Lung microvascular endothelial cell (primary cell): ENCODE measurements around the gene CARD6. TPM values are rescaled to one million over a fixed set of nuclear protein-coding genes. Genes with fewer than 3 reads are reported as not detected.
"Not testable (repeated sequence)": the region's sequence is repeated elsewhere in the genome, so short reads cannot be mapped to it uniquely, and the experiment has no call there.

ENCODE experiments used
- DNase-seq, 2 donors: peaks; one replicate each; pipeline versions ENCODE4 v3.0.0 to v3.0.0-alpha.2; 2010; ENCODE audit warnings: low read depth in 2 of 2
- total RNA-seq: library from RNA; depleted of rRNA; stranded (reverse); fragments of >200 nt; gene quantifications from 2 replicates; pipeline ENCODE4 v1.2.1, GENCODE V29; 2014

CARD6 gene
- total RNA-seq, 1 donor from 2014 or later: 50.6 TPM

DNA sequence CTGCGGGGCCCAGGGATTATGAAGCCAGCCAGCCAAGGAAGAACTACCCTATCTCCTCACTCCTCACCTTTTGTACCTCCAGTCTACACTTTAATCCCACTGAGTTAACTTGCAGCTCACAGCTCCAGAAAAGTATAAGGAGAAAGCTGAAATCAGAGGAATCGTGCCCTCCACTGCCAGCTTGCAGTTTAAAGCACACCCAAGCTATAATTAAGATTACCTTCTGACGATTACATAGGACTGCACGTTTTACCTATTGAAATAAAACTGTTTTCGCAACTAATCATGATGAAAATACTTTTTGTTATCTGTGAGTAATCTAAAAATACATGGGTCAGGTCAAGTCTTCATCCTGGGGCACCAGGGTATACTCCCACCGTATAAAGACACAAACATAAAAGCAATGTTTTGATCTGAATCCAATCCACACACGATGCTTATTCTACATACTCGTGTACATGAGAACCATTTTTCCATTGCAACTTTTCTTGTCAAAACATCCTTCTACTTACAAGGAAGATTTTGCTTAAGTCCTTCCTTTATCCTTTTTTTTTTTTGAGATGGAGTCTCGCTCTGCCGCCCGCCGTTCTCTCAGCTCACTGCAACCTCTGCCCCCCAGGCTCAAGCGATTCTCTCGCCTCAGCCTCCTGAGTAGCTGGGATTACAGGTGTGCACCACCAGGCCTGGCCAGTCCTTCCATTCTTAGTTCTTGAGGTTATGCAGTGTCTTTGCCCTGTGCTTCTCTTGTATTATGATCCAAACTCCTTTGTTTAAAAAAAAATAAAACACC, 13.8 kb upstream of the CARD6 start:
- no peak for DNase-seq

DNA sequence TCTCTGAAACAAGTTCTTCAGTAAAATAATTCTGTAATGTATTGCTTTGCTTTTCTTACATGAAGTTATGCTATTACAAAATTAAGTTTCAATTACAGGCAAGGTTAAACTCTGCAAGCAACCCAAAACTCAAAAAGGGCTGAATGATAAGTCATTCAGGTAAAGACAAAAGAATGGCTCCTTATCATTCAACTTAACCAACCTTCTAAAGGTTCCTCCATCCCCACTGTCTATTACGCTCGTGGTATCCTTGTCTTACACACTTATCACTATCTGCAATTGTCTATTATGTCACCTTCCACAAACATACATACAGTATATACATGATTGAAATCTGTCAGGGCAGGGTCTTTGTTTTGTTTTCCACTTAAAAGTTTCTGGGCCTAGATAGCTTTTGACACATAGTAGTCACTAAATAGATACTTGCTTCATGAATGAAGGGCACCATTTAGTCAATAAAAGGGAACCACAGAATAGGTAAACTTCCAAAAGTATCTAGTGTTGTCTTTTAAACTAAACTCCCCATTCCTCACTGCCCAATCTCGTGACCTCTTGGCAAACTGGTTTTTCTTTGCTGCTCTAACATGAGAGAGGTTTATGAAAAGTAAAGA, 13.0 kb upstream of the CARD6 start:
- no peak for DNase-seq

- DNase-seq: no peak
Measured at GRCh38 chr5:40828690-40829661, 12.2 kb upstream of the CARD6 start.

DNA sequence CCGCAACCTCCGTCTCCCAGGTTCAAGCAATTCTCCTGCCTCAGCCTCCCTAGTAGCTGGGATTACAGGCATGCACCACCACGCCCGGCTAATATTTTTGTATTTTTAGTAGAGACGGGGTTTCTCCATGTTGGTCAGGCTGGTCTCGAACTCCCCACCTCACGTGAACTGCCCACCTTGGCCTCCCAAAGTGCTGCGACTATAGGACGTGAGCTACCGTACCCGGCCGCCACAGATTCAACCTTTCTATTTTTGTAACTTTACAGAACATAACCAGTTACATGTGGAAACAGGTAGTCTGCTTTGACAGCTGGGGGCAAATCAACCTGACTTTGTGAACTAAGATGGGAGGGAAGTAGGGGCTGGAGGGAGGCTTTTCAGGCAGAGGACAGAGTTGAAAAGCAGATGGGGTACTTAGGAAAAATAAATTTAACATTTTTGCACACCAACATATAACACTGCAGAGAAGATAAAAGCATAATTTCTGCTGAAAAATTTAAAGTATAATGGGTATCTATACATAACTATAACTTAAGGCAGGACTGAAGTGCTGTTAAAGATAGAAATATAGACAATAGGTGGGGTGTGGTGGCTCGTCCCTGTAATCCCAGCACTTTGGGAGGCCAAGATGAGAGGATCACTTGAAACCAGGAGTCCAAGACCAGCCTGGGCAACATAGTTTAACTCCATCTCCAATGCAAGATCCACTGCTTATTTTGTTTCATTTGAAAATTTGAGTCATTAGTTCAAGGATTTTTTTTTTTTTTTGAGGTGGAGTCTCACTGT, 11.2 kb upstream of the CARD6 start:
- DNase-seq: no peak

DNA sequence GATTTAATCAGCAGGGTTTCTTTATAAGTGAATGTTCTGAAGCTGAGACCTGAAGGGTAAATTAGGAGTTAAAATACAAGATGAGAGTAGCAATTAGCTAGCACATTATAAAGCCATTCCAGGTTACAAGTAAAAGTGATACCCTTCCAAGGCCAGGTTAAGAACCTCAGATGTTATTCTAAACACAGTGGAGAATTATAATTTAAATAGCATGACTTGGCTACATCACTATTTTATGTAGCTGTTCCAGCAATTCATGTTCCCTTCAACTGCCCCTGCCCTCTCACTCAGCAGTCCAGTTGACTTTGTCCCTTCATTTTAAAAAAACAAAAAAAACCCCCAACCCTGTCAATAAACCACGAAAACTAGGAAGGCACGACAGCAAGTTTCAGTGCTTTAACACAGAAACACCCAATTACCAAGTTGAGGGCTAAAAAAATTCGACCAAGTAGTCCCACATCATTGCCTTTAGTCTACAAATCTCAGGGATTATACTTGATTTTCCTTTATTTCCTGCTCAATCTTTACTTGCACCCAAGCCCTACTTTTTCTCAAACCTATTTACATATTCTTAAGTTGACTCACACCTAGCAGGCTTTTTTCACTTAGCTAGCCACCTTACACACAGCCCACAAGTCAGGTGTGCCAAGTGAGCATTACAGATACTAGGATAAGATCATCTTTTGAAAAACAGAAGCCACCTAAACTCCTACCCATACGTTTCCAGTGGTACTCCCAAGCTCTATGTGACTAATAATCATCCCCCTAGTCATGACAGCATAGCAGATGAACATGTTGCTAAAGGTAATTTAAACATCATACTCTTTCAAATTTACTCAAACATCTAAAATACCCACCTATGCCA, 9.6 kb upstream of the CARD6 start:
- no peak for DNase-seq

- no peak for DNase-seq
Measured at GRCh38 chr5:40832345-40832744, 8.8 kb upstream of the CARD6 start.

GRCh38 chr5:40833712-40834229, 7.4 kb upstream of the CARD6 start:
- DNase-seq: no peak

DNA sequence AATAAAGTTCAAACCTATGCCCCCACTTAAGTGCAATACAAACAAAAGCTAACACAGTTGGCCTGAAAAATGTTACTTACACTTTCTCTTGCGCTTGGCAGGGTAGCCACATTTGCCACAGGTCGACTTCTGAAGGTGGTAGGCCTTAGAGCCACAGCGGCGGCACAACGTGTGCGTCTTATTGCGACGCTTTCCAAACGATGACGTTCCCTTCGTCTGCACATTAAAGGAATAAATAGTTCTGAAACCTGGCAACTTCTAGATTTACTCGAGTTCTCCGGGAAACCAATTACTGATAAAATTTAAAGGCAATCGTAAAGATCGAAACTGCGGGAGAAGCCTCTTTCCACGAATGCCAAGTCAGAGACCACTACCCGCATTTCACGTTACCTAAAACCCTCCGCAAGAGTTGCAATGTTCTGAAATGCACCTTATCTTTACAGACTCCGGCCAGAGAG, 6.7 kb upstream of the CARD6 start:
- peak; percentile 64 to 74 for DNase-seq

DNA sequence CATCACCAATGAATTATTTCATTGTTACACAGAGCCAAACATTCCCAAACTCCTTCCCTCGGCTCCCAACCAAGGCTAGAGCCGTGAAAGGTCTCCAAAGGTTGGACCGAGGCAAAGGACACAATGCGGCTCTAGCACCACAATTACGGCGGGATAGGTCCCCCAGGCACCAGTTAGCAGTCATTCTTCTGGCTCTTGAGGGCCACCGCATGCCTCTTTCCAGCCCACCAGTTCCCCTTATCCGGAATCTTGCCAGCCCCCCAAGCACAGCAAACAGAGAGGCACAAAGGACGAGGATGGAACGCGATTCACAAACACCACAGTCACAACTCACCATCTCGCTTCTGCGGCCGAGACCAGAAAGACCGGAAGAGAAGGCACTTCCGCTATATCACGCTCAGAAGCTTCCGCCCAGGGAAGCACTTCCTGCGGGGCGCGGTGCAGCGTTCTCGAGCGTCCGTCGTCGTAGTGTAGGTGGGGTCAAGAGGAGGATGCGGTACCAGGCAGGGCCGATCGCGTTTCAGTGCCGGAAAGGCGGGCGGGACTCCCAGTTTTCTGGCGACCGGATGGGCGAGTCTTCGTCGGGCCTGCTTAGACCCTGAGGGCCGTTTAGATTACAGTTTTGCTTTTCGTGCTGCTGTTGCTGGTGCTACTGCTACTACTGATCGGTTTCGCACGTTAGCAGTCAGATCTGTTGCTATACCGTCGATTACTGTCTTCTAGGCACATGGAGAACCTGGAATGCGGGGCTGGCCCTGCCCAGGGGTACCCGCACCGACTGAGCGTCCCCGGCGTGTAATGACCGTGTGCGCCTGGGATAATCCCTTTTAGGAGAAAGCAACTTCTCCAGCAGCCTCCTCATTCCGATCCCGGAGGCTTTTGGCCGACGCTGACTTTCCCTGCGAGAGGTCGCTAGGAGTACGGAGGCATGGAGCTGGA, 6.0 kb upstream of the CARD6 start, which contains the start of gene RPL37:
Gene RPL37, minus strand, starts transcription at position 374 of the 939 bp plus-strand sequence. Its CDS starts 37 bp downstream, at position 337.
- DNase-seq: peak; percentile 97 to 98

- DNase-seq: no peak
Measured at GRCh38 chr5:40838086-40838485, 3.1 kb upstream of the CARD6 start.

DNA sequence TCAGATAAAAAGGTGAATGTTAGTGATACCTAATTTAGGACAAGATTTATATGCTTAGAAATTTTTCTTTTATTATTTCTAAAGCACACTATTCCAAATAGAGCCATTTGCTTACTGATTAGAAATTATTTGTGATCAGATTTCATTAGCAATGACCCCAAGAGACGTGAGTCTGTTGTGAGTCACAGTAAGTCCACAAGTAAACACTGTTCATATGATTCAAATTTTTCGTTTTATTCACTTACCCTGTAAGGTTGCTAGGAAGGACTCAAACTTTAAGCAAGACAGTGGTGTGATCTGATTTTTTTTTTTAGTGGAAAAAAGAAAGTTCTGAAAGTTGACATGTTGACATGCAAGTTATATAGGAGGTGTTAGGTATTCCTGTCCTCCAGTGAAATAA, 1.2 kb downstream of the CARD6 start:
- DNase-seq: peak; percentile 8 to 61

DNA sequence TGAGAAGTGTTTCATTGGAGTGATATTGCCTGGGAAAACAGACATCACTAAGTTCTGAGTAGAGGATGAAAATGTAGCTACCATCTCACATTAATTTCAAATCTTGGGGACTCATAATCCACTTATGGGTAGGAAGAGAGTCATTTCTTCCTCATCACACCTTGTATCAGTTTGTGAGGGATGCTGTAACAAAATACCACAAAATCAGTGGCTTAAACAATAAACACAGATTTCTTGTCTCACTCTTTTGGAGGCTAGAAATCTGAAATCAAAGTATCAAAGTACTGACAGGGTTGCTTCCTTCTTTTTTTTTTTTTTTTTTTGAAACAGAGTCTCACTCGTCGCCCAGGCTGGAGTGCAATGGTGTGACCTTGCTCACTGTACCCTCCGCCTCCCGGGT, 3.4 kb downstream of the CARD6 start:
- DNase-seq: no peak

GRCh38 chr5:40846371-40846770, 5.2 kb downstream of the CARD6 start:
- no peak for DNase-seq

DNA sequence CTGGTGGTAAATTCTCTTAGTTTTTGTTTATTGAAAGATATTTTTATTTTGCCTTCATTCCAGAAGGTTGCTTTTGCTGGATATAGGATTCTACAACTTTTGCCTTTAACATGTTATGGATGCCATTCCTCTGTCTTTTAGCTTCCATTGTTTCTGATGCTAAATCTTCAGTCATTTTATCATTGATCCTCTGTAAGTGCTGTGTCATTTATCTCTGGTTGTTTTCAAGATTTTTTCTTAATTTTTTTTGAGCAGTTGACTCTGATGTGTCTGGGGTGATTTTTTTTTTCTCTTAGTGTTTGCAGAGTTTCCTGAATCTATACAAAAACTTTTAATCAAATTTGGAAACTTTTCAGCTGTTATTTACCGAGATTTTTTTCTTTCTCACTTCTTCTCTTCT, 6.4 kb downstream of the CARD6 start:
- DNase-seq: no peak

GRCh38 chr5:40853632-40854192, 12.5 kb downstream of the CARD6 start:
- DNase-seq: peak in 1 of 2 donors; percentile 90

- no peak for DNase-seq
Measured at GRCh38 chr5:40860711-40861110, 19.5 kb downstream of the CARD6 start.

DNA sequence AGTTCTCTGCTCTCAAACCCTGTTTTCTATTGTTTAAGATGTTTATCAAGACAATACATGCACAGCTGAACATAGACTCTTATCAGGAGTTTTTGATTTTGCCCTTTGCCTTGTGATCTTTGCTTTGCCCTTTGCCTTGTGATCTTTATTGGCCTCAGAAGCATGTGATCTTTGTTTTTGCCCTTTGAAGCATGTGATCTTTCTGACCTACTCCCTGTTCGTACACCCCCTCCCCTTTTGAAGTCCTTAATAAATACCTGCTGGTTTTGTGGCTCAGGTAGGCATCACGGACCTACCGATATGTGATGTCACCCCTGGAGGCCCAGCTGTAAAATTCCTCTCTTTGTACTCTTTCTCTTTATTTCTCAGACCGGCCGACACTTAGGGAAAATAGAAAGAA, 23.8 kb downstream of the CARD6 start:
- not testable (repeated sequence) for DNase-seq

GRCh38 chr5:40866844-40867243, 25.7 kb downstream of the CARD6 start:
- no peak for DNase-seq
